Activated CD8-positive, alpha-beta memory T cell treated with anti-CD3 and anti-CD28 coated beads, Interleukin-2, amount 10 ng/mL, durations not matched to agents 7 days and 5 days (primary cell): ENCODE data around the gene ZNF770. TPM values are rescaled to one million over a fixed set of nuclear protein-coding genes. Genes with fewer than 3 reads are reported as not detected.
"Not testable (repeated sequence)": the region's sequence is repeated elsewhere in the genome, so short reads cannot be mapped to it uniquely, and the experiment has no call there.

ENCODE experiments used
- ATAC-seq: fragments of 150-1000 bp; cut with Tn5 transposase; one replicate; pipeline ENCODE4 v1.10.0; 2021; ENCODE audit warnings: moderate library complexity
- CTCF ChIA-PET: fragments of 350-600 bp; sonication (Branson Sonifier 250); formaldehyde crosslinking; loops from one replicate; lab custom pipeline; 2021; ENCODE audit warnings: antibody characterized with exemption; lab: Charles Lee
- DNase-seq: peaks from one replicate; pipeline ENCODE4 v3.0.0-alpha.2; 2020
- H3K27ac Mint-ChIP-seq: one replicate; pipeline ENCODE4 v1.8.0; 2021; ENCODE audit warnings: mild to moderate bottlenecking, mixed read lengths
- H3K27me3 Mint-ChIP-seq: one replicate; pipeline ENCODE4 v1.8.0; 2021; ENCODE audit warnings: mixed read lengths
- H3K36me3 Mint-ChIP-seq: one replicate; pipeline ENCODE4 v1.8.0; 2021; ENCODE audit warnings: mild to moderate bottlenecking, mixed read lengths
- H3K4me1 Mint-ChIP-seq: one replicate; pipeline ENCODE4 v1.8.0; 2021; ENCODE audit warnings: mixed read lengths
- H3K4me3 Mint-ChIP-seq: one replicate; pipeline ENCODE4 v1.8.0; 2021; ENCODE audit warnings: mild to moderate bottlenecking, moderate library complexity, mixed read lengths
- H3K9me3 Mint-ChIP-seq: one replicate; pipeline ENCODE4 v1.8.0; 2022; ENCODE audit warnings: low read depth, mixed read lengths
- total RNA-seq, 2 experiments: library from RNA; stranded (reverse); gene quantifications; one replicate each; pipeline ENCODE4 v1.2.3, GENCODE V29; 2021

The ZNF770 gene
- total RNA-seq, 2 experiments from 2014 or later = 28.7 to 42.8 TPM

DNA sequence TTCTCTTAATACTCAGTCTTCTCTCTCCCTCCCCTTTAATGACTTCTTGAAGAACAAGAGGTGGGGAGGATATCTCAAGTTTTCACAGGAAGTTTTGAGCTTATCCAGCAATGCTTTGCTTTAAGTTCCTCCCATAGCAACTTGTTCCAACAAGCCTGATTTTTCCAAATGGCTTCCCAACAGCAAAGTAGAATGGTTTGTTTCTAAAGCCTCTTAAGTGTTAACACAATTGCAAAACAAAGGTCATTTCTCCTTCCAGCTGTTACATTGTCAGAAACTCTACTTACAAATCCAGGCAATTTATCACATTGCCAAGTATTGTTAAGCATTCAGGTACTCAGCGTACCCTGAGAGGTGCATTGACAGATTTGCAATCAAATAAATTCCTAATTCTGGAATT is 6.8 kb upstream of the ZNF770 start:
- CTCF ChIA-PET = interaction anchor here (0.8 kb wide), 1 partner anchor 25 kb away, joined by 3 read pairs; the partner anchor contains the start of gene AQR
- Mint-ChIP-seq H3K4me3 (no peak overlapping the region), H3K27ac (peak overlapping the region; percentile 19)

GRCh38 chr15:34993877-34994276 is 5.8 kb upstream of the ZNF770 start:
- DNase-seq = peak; percentile 69
- peak; percentile 88 for ATAC-seq
- peak overlapping the region; percentile 92 for H3K27ac Mint-ChIP-seq
- peaks cover 1% of the 10 kb centered on the region for H3K36me3 Mint-ChIP-seq
- peaks cover 37% of the 10 kb centered on the region for H3K4me1 Mint-ChIP-seq
- H3K9me3 Mint-ChIP-seq = no peaks in the 10 kb centered on the region
- peak overlapping the region; percentile 35 for H3K4me3 Mint-ChIP-seq
- CTCF ChIA-PET = interaction anchor here (0.7 kb wide), 1 partner anchor 25 kb away, joined by 3 read pairs; the partner anchor contains the start of gene AQR
- H3K27me3 Mint-ChIP-seq = peaks cover 8% of the 10 kb centered on the region

More for the DNA sequence above, 6.8 kb upstream of the ZNF770 start:
- no peak for DNase-seq
- Mint-ChIP-seq H3K9me3 (no peaks in the 10 kb centered on the region), H3K36me3 (peaks cover 1% of the 10 kb centered on the region), H3K27me3 (peaks cover 8% of the 10 kb centered on the region), H3K4me1 (peaks cover 31% of the 10 kb centered on the region)
- ATAC-seq = no peak

DNA sequence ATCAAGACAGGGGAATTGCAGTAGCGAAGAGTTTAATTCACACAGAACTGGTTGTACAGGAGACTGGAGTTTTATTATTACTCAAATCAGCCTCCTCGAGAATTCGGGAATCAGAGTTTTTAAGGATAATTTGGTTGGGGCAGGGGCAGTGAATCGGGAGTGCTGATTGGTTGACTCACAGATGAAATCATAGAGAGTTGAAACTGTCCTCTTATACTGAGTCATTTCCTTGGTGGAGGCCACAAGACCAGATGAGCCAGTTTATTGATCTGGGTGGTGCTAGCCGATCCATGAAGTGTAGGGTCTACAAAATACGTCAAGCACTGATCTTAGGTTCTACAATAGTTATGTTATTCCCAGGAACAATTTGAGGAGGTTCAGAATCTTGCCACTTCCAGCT is 5.3 kb upstream of the ZNF770 start:
- ATAC-seq (peak; percentile 69), DNase-seq (peak; percentile 68)
- CTCF ChIA-PET = interaction anchor here (0.7 kb wide), 1 partner anchor 24 kb away, joined by 3 read pairs; the partner anchor contains the start of gene AQR
- H3K36me3 Mint-ChIP-seq = peaks cover 1% of the 10 kb centered on the region
- peaks cover 38% of the 10 kb centered on the region for H3K4me1 Mint-ChIP-seq
- H3K27me3 Mint-ChIP-seq = peaks cover 8% of the 10 kb centered on the region
- peak overlapping the region; percentile 35 for H3K4me3 Mint-ChIP-seq
- H3K9me3 Mint-ChIP-seq = no peaks in the 10 kb centered on the region
- peak overlapping the region; percentile 92 for H3K27ac Mint-ChIP-seq

DNA sequence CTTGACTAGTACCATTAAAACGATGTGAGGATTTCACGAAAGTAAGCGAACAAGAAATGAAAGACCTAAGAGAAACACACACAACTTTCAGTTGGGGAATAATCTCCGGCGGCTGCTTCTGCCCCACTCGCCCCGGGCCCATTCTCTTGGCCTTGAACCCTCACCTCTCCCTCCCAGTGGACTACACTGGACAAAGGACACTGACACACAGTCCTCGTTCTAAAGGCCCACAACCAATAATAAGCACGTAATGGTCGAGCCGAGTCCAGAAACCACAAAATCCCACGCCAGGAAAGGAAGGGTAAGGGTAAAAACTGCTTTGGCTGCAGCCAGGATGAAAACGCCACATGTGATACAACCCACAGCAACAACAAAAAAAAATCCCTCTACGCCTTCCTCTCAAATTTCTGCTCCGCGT is 469 bp downstream of the ZNF770 start:
- Mint-ChIP-seq H3K4me1 (peaks cover 37% of the 10 kb centered on the region), H3K4me3 (peak overlapping the region; percentile 98), H3K27ac (peak overlapping the region; percentile 99), H3K27me3 (no peaks in the 10 kb centered on the region), H3K9me3 (no peaks in the 10 kb centered on the region), H3K36me3 (peaks cover 23% of the 10 kb centered on the region)
- CTCF ChIA-PET = interaction anchor here (7.5 kb wide), 1 partner anchor 18 kb away, joined by 54 read pairs; the partner anchor contains the start of gene AQR
- DNase-seq (no peak), ATAC-seq (no peak)

DNA sequence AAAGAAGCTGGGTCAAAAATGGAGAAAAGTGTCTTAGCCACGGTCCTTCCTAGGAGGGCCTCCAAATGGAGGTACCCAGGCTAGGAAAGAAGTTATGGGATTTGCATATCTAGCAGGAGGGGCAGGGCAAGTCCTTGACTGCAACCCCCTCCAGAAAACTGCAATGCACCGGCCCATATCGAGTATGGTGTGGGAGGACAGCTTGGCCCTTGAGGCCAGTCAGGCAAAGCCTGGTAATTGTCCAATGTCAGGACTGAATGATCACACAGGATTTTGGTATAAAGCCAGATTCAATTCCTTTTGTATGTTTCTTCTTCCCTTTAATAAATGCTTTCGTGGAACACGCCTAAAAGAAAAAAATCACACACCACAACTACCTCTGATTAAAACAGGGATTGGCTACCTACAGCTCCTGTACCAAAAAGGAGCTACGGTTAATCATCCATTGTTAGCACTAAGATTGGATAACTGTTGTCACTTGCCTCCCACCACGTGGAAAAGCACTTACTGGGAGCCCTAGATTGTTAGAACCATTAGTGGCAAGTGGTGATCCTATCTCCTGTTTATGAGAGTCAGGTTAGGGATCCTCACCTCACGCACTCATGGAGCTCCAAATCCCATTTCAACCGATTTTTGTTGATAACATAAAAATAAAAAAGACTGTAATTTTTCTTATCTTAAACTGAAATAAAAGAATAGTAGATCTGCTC is 1.2 kb downstream of the ZNF770 start:
- peaks cover 28% of the 10 kb centered on the region for H3K36me3 Mint-ChIP-seq
- peak overlapping the region; percentile 99 for H3K27ac Mint-ChIP-seq
- no peak for ATAC-seq
- peaks cover 40% of the 10 kb centered on the region for H3K4me1 Mint-ChIP-seq
- DNase-seq = no peak
- H3K27me3 Mint-ChIP-seq = no peaks in the 10 kb centered on the region
- H3K4me3 Mint-ChIP-seq = peak overlapping the region; percentile 98
- no peaks in the 10 kb centered on the region for H3K9me3 Mint-ChIP-seq
- CTCF ChIA-PET = interaction anchor here (7.5 kb wide), 1 partner anchor 17 kb away, joined by 54 read pairs; the partner anchor contains the start of gene AQR

DNA sequence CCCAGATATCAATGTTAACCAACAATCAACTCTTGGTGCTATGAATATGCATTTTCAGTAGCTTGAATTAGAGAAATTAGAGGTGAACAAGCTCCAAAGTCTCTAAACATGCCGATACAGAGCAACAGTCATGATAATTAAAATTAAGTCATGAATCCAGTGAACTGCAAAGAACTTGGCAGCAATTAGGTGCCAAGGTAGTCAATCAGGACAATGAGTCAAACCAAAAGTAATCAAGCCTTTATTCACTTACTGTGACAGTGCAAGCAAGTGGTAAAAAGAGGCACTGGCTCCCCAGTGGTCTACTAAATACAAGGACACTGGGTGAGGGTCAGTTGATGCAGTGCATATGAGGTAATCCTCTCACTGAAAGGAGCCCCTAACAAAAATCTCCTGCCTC is 1.8 kb downstream of the ZNF770 start:
- DNase-seq = no peak
- no peaks in the 10 kb centered on the region for H3K27me3 Mint-ChIP-seq
- H3K9me3 Mint-ChIP-seq = no peaks in the 10 kb centered on the region
- H3K27ac Mint-ChIP-seq = peak overlapping the region; percentile 99
- H3K36me3 Mint-ChIP-seq = peaks cover 31% of the 10 kb centered on the region
- CTCF ChIA-PET = interaction anchor here (0.9 to 7.5 kb wide), 2 partner anchors 13 to 17 kb away, joined by 3 to 54 read pairs; partner anchors contain the start of gene AQR
- H3K4me1 Mint-ChIP-seq = peaks cover 44% of the 10 kb centered on the region
- H3K4me3 Mint-ChIP-seq = peak overlapping the region; percentile 98
- ATAC-seq = no peak

DNA sequence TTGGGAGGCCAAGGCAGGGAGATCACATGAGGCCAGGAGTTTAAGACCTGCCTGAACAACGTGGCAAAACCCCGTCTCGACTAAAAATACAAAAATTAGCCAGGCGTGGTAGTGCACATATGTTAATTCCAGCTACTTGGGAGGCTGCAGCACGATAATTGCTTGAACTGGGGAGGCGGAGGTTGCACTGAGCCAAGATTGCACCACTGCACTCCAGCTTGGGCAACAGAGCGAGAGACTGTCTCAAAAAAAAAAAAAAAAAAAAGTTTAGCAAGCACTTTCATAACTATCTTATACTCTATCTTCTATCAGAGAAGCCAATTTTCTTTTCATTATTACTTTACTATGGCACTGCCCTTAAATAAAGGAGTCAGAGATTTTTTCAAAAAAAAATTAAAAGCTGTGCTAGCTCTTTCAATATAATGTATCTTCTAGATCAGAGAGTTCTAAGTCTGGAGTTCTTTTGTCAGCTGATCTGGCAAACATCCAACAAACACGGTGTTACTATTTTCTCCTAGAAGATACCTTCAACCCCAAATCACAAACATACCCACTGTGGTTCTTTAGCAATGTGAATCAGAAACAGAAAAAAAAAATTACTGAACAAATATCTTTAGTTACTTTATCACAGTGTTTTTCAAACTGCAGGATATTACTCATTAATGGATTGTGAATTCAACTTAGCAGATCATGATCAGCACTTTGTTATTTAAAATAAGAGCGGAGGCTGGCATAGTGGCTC is 3.0 kb downstream of the ZNF770 start:
- peak overlapping the region; percentile 15 for H3K27ac Mint-ChIP-seq
- ATAC-seq = no peak
- peak overlapping the region; percentile 18 for H3K4me3 Mint-ChIP-seq
- no peak for DNase-seq
- peaks cover 35% of the 10 kb centered on the region for H3K36me3 Mint-ChIP-seq
- no peaks in the 10 kb centered on the region for H3K9me3 Mint-ChIP-seq
- H3K27me3 Mint-ChIP-seq = no peaks in the 10 kb centered on the region
- peaks cover 46% of the 10 kb centered on the region for H3K4me1 Mint-ChIP-seq
- CTCF ChIA-PET = interaction anchor here (0.7 to 7.5 kb wide), 3 partner anchors 10 to 1839 kb away, joined by 3 to 54 read pairs (median 4); partner anchors contain the start of gene AQR

GRCh38 chr15:34976743-34977142 is 11.3 kb downstream of the ZNF770 start:
- DNase-seq = no peak
- Mint-ChIP-seq H3K27me3 (no peaks in the 10 kb centered on the region), H3K4me3 (no peak overlapping the region), H3K36me3 (peaks cover 12% of the 10 kb centered on the region), H3K9me3 (no peaks in the 10 kb centered on the region), H3K27ac (no peak overlapping the region), H3K4me1 (peaks cover 11% of the 10 kb centered on the region)
- CTCF ChIA-PET = no interaction called here
- no peak for ATAC-seq

DNA sequence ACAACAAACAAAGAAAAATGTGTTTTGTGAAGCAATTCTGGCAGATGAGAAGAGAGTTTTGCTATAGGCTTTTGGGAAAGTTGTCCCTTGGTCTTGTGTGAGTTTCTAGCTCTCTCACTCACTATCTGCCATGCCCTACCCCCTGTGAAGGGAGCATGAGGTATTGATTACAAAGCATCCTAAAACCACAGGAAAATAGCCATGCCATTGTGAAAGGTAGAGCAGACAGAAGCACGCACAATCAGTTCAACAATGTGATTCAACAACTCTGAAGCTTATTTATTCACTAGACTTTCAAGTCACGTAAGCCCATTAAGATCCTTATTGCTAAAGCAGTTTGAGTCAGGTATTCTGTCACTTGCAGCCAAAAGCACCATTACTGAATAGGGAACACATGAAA is 12.0 kb downstream of the ZNF770 start:
- CTCF ChIA-PET = no interaction called here
- Mint-ChIP-seq H3K9me3 (no peaks in the 10 kb centered on the region), H3K36me3 (peaks cover 9% of the 10 kb centered on the region), H3K4me3 (no peak overlapping the region), H3K27me3 (no peaks in the 10 kb centered on the region), H3K27ac (no peak overlapping the region), H3K4me1 (peaks cover 5% of the 10 kb centered on the region)
- ATAC-seq (no peak), DNase-seq (no peak)

DNA sequence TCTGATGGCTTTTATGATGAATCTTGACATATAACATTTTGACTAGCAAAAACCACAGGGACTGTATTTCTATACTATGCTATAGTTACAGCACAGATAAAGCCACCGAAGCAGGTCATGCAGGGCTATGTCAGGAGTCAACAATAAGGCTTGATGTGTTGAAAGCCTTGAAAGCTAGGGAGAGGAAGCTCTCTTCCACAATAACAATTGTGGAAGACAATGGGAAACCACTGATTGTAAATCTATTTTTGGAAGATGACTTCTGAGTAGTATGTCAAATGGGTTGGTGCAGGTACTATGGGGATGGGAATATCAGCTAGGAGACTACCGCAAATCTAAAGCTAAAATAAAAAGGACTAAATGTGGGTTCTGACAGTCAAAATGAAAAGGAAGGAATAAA is 14.6 kb downstream of the ZNF770 start:
- CTCF ChIA-PET = interaction anchor here (0.9 kb wide), 1 partner anchor 13 kb away, joined by 3 read pairs; no protein-coding TSS in a partner anchor
- DNase-seq (no peak), ATAC-seq (no peak)
- Mint-ChIP-seq H3K36me3 (peaks cover 6% of the 10 kb centered on the region), H3K9me3 (no peaks in the 10 kb centered on the region), H3K4me3 (no peak overlapping the region), H3K27ac (peak overlapping the region; percentile 6), H3K27me3 (no peaks in the 10 kb centered on the region), H3K4me1 (peaks cover 14% of the 10 kb centered on the region)

DNA sequence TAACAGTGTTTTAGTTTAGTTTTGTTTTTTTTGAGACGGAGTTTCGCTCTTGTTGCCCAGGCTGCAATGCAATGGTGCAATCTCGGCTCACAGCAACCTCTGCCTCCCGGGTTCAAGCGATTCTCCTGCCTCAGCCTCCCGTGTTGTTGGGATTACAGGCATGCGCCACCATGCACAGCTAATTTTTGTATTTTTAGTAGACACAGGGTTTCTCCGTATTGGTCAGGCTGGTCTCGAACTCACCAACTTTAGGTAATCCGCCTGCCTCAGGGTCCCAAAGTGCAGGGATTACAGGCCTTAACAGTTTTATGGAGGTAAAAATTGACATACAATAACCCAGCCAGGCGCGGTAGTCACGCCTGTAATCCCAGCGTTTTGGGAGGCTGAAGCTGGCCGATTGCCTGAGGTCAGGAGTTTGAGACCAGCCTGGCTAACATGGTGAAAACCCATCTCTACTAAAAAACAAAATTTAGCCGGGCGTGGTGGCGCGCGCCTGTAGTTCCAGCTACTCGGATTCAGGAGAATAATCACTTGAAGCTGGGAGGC is 17.9 kb downstream of the ZNF770 start:
- ATAC-seq = peak; percentile 8
- CTCF ChIA-PET = interaction anchor here (1.0 to 2.9 kb wide), 9 partner anchors 10 to 63 kb away, joined by 3 to 54 read pairs (median 4); partner anchors contain the start of gene ZNF770
- not testable (repeated sequence) for H3K36me3 Mint-ChIP-seq, H3K27me3 Mint-ChIP-seq, H3K9me3 Mint-ChIP-seq, DNase-seq
- Mint-ChIP-seq H3K4me3 (peak overlapping the region; percentile 94), H3K4me1 (peaks cover 31% of the 10 kb centered on the region), H3K27ac (peak overlapping the region; percentile 85)

GRCh38 chr15:34969340-34970097 is 18.6 kb downstream of the ZNF770 start, which contains the start of gene AQR:
AQR (minus strand) TSS chr15:34969742; CDS start chr15:34969613, 129 bp downstream.
- Mint-ChIP-seq H3K4me1 (peaks cover 32% of the 10 kb centered on the region), H3K27me3 (no peaks in the 10 kb centered on the region), H3K36me3 (peaks cover 7% of the 10 kb centered on the region), H3K27ac (peak within 1 kb of the TSS; percentile 85), H3K9me3 (no peaks in the 10 kb centered on the region), H3K4me3 (peak within 1 kb of the TSS; percentile 94)
- ATAC-seq = peak; percentile 97
- CTCF ChIA-PET = interaction anchor here (0.5 to 2.9 kb wide), 15 partner anchors 11 to 1785 kb away, joined by 3 to 54 read pairs (median 4); partner anchors contain the start of genes KATNBL1 and ZNF770
- peak; percentile 97 for DNase-seq
